K562 (cell line): ENCODE measurements around the gene ZNF48. TPM values are rescaled to one million over a fixed set of nuclear protein-coding genes. Genes with fewer than 3 reads are reported as not detected.

Experiments
- AFF4 ChIP-seq: sonication (generic); formaldehyde crosslinking; IDR thresholded peaks from 2 replicates; pipeline ENCODE4 v1.8.0; 2023; ENCODE audit warnings: mild to moderate bottlenecking, missing genetic modification reagents
- ARHGAP35 ChIP-seq: fragments of 450-650 bp; IDR thresholded peaks from 2 replicates; pipeline ENCODE4 v1.6.1; 2018; ENCODE audit not compliant: partially characterized antibody
- DNMT1 ChIP-seq: fragments of 450-650 bp; IDR thresholded peaks from 2 replicates; pipeline ENCODE4 v1.6.1; 2016; ENCODE audit warnings: antibody characterized with exemption, mild to moderate bottlenecking
- E2F5 ChIP-seq: sonication (generic); formaldehyde crosslinking; IDR thresholded peaks from 2 replicates; pipeline ENCODE4 v1.8.0; 2022; ENCODE audit warnings: mild to moderate bottlenecking, missing genetic modification reagents
- ESRRB ChIP-seq: fragments of 250-450 bp; sonication (Bioruptor Pico); IDR thresholded peaks from 2 replicates; pipeline ENCODE4 v1.5.0; 2020; ENCODE audit warnings: mild to moderate bottlenecking, moderate library complexity, borderline replicate concordance
- HDAC1 ChIP-seq, 2 experiments: fragments of 450-650 bp; IDR thresholded peaks; 2 replicates each; pipeline ENCODE4 v1.6.1; 2016 to 2017; ENCODE audit warnings: inconsistent platforms in 1 of 2, mild to moderate bottlenecking in 1 of 2, moderate library complexity in 1 of 2
- HNRNPUL1 ChIP-seq: fragments of 200-400 bp; formaldehyde crosslinking; IDR thresholded peaks from 2 replicates; pipeline ENCODE4 v1.6.1; 2017; ENCODE audit warnings: low read length
- HSF4 ChIP-seq: fragments of 250-450 bp; sonication (Bioruptor Pico); IDR thresholded peaks from 2 replicates; pipeline ENCODE4 v2.1.2; 2022; ENCODE audit warnings: mild to moderate bottlenecking, moderate library complexity, borderline replicate concordance
- ILK ChIP-seq: fragments of 450-650 bp; IDR thresholded peaks from 2 replicates; pipeline ENCODE4 v1.6.1; 2016; ENCODE audit warnings: missing genetic modification characterization, low read depth, mild to moderate bottlenecking, missing compliant biosample characterization, moderate library complexity, borderline replicate concordance
- LCOR ChIP-seq: sonication (generic); formaldehyde crosslinking; IDR thresholded peaks from 2 replicates; pipeline ENCODE4 v1.8.0; 2022; ENCODE audit warnings: mild to moderate bottlenecking, missing genetic modification reagents
- PPARD ChIP-seq: fragments of 250-450 bp; sonication (Bioruptor Pico); IDR thresholded peaks from 2 replicates; pipeline ENCODE4 v1.8.0; 2022; ENCODE audit warnings: inconsistent platforms, mild to moderate bottlenecking, moderate library complexity
- RBM15 ChIP-seq: fragments of 200-400 bp; formaldehyde crosslinking; IDR thresholded peaks from 2 replicates; pipeline ENCODE4 v1.6.1; 2018; ENCODE audit warnings: mild to moderate bottlenecking, low read length, moderate library complexity; ENCODE audit not compliant: insufficient read depth
- RFX1 ChIP-seq: fragments of 450-650 bp; IDR thresholded peaks from 2 replicates; pipeline ENCODE4 v1.6.1; 2016; ENCODE audit warnings: mild to moderate bottlenecking, moderate library complexity
- RFX5 ChIP-seq: IDR thresholded peaks from 2 replicates; pipeline ENCODE4 v1.6.1; 2011; ENCODE audit warnings: low read depth, mild to moderate bottlenecking, improper control_type of control experiment, low read length
- SUPT5H ChIP-seq: fragments of 450-650 bp; IDR thresholded peaks from 2 replicates; pipeline ENCODE4 v1.6.1; 2016
- TRIM25 ChIP-seq: fragments of 450-650 bp; IDR thresholded peaks from 2 replicates; pipeline ENCODE4 v1.7.0; 2016; ENCODE audit warnings: borderline replicate concordance
- U2AF2 ChIP-seq: fragments of 200-400 bp; formaldehyde crosslinking; optimal IDR thresholded peaks from 2 replicates; pipeline ENCODE3; 2017; ENCODE audit warnings: low read depth, mild to moderate bottlenecking, low read length
- ZBTB33 ChIP-seq: sonication (generic); formaldehyde crosslinking; IDR thresholded peaks from 2 replicates; pipeline ENCODE4 v1.8.1; 2023; ENCODE audit warnings: mild to moderate bottlenecking, missing genetic modification reagents
- ZNF146 ChIP-seq: IDR thresholded peaks from one replicate; pipeline ENCODE4 v1.6.1; 2018; ENCODE audit warnings: missing compliant biosample characterization; ENCODE audit not compliant: unreplicated experiment
- ZNF224 ChIP-seq: sonication (generic); formaldehyde crosslinking; IDR thresholded peaks from 2 replicates; pipeline ENCODE4 v1.8.0; 2022; ENCODE audit warnings: mild to moderate bottlenecking, missing genetic modification reagents
- ZNF316 ChIP-seq: fragments of 450-650 bp; IDR thresholded peaks from 2 replicates; pipeline ENCODE4 v1.6.1; 2016
- ZNF444 ChIP-seq: fragments of 250-450 bp; sonication (Bioruptor Pico); IDR thresholded peaks from 2 replicates; pipeline ENCODE4 v1.4.0; 2020; ENCODE audit warnings: mild to moderate bottlenecking, moderate library complexity
- polyA plus RNA-seq, 8 experiments: library from polyadenylated mRNA; depleted of rRNA in 4 of 8; stranded (reverse) in 5 of 8; unstranded in 3 of 8; fragments of >200 nt; fragmentation: Nextera tagmentation in 2 of 8; fragmentation: Illumina TruSeq in 1 of 8; extraction: Ambion mirVana in 2 of 8; extraction: Trizol in 1 of 8; gene quantifications; 2 replicates each; pipeline versions ENCODE4 v1.2.1 to v1.2.3, GENCODE V29; 2011 to 2014; ENCODE audit warnings: inconsistent platforms in 1 of 8, missing spikeins in 1 of 8
- total RNA-seq, 7 experiments: library from RNA; depleted of rRNA in 6 of 7; stranded (reverse); fragments of >200 nt in 6 of 7; fragmentation: Illumina TruSeq in 2 of 7; extraction: Trizol in 2 of 7; gene quantifications; 2 replicates each; pipeline versions ENCODE4 v1.2.1 to v1.2.3, GENCODE V29; 2011 to 2021; ENCODE audit warnings: low replicate concordance in 1 of 7

ZNF48 gene
- total and polyA plus RNA-seq, 9 of the 15 experiments (the other 6 are each of a cell fraction or from before 2014, with no cell fraction given), result 0.38 to 11.6 (median 4.7) TPM

- TF ChIP-seq ARHGAP35 (no peak), ZNF224 (CRISPR knock-in tag) (no peak), HSF4 (CRISPR knock-in tag) (no peak), ILK (tag) (no peak), ESRRB (no peak), PPARD (no peak), RFX5 (no peak), HDAC1 (IDR thresholded peaks at IDR 0.05) (peak in 1 of 2 experiments; percentile 62; a peak in 1 of 4 replicates), ZNF146 (CRISPR knock-in tag) (peak; percentile 10), ZNF316 (no peak), RFX1 (no peak), AFF4 (no peak), E2F5 (CRISPR knock-in tag) (peak; percentile 82; the same call in 1 of the 2 replicates), SUPT5H (no peak), HNRNPUL1 (no peak), U2AF2 (no peak), ZNF444 (CRISPR knock-in tag) (no peak), TRIM25 (no peak), LCOR (CRISPR knock-in tag) (no peak), DNMT1 (no peak), RBM15 (no peak), ZBTB33 (CRISPR knock-in tag) (peak; percentile 87)
These were observed 35.3 kb downstream of the ZNF48 start (continued) for GRCh38 chr16:30430428-30430970.
